Dedifferentiated amniotic fluid mesenchymal stem cell (primary cell): ENCODE measurements around the gene SP1.
"Not testable (repeated sequence)": the region's sequence is repeated elsewhere in the genome, so short reads cannot be mapped to it uniquely, and the experiment has no call there.

Experiments used
- DNase-seq: peaks from one replicate; pipeline ENCODE4 v3.0.0-alpha.2; 2016; ENCODE audit errors: extremely low spot score

Gene SP1

GRCh38 chr12:53414756-53415417, 34.9 kb downstream of the SP1 start:
- no peak for DNase-seq

GRCh38 chr12:53415752-53416389, 35.9 kb downstream of the SP1 start:
- not testable (repeated sequence) for DNase-seq

GRCh38 chr12:53417291-53417816, 37.4 kb downstream of the SP1 start:
- DNase-seq = not testable (repeated sequence)

GRCh38 chr12:53418221-53418620, 38.2 kb downstream of the SP1 start:
- no peak for DNase-seq

GRCh38 chr12:53419756-53420155, 39.8 kb downstream of the SP1 start:
- DNase-seq = no peak

GRCh38 chr12:53422247-53422646, 42.3 kb downstream of the SP1 start:
- not testable (repeated sequence) for DNase-seq

GRCh38 chr12:53423597-53423996, 43.6 kb downstream of the SP1 start, which contains the start of gene AMHR2:
Gene AMHR2, plus strand, starts transcription at chr12:53423855. Its CDS starts 80 bp downstream, at chr12:53423935.
- no peak for DNase-seq

- DNase-seq = no peak
These were observed 44.9 kb downstream of the SP1 start for GRCh38 chr12:53424626-53425514.

GRCh38 chr12:53425515-53426150, 45.7 kb downstream of the SP1 start:
- DNase-seq = no peak

GRCh38 chr12:53427905-53428594, 48.1 kb downstream of the SP1 start:
- peak; percentile 42 for DNase-seq

- no peak for DNase-seq
These were observed 48.8 kb downstream of the SP1 start for GRCh38 chr12:53428741-53429140.

GRCh38 chr12:53430116-53430515, 50.1 kb downstream of the SP1 start:
- no peak for DNase-seq

GRCh38 chr12:53431187-53431586, 51.2 kb downstream of the SP1 start:
- DNase-seq = no peak

- DNase-seq = not testable (repeated sequence)
These were observed 55.4 kb downstream of the SP1 start for GRCh38 chr12:53435326-53435725.

GRCh38 chr12:53439582-53439981, 59.6 kb downstream of the SP1 start:
- DNase-seq = not testable (repeated sequence)

GRCh38 chr12:53441040-53441833, 61.3 kb downstream of the SP1 start, which contains the start of gene PRR13:
Gene PRR13, plus strand, starts transcription at chr12:53441734. Its CDS starts 981 bp downstream, at chr12:53442715.
- DNase-seq = peak; percentile 100

GRCh38 chr12:53443955-53444354, 64.0 kb downstream of the SP1 start:
- DNase-seq = no peak

GRCh38 chr12:53444593-53445325, 64.8 kb downstream of the SP1 start:
- DNase-seq = not testable (repeated sequence)

- DNase-seq = no peak
These were observed 71.0 kb downstream of the SP1 start for GRCh38 chr12:53450936-53451335.
